ENCODE results near the gene OR51B5. TPM values are rescaled to one million over a fixed set of nuclear protein-coding genes. Genes with fewer than 3 reads are reported as not detected.
"Not testable (repeated sequence)": the region's sequence is repeated elsewhere in the genome, so short reads cannot be mapped to it uniquely, and the experiment has no call there.

Gene OR51B5
- under 1 TPM in 1 of 2 experiments, not detected in 1; 0.47 TPM for total RNA-seq

GRCh38 chr11:5343474-5344335 lies at the start of gene OR51B5:
OR51B5 (minus strand) TSS chr11:5343524; CDS start chr11:5343524, 0 bp downstream.
- Mint-ChIP-seq H3K27ac (no peak within 1 kb of the TSS), H3K27me3 (no peaks in the 10 kb centered on the region), H3K9me3 (ENCODE audit: low read depth) (no peaks in the 10 kb centered on the region), H3K4me1 (no peaks in the 10 kb centered on the region), H3K36me3 (no peaks in the 10 kb centered on the region), H3K4me3 (no peak within 1 kb of the TSS)
- DNase-seq (no peak), ATAC-seq (no peak)
- CTCF ChIA-PET: no interaction called here

- no peak overlapping the region for H3K27ac Mint-ChIP-seq
- DNase-seq: no peak
- CTCF ChIA-PET: no interaction called here
- no peaks in the 10 kb centered on the region for H3K9me3 Mint-ChIP-seq (ENCODE audit: low read depth)
- peaks cover under 1% of the 10 kb centered on the region for H3K27me3 Mint-ChIP-seq
- no peak overlapping the region for H3K4me3 Mint-ChIP-seq
- no peak for ATAC-seq
- H3K36me3 Mint-ChIP-seq: no peaks in the 10 kb centered on the region
- H3K4me1 Mint-ChIP-seq: no peaks in the 10 kb centered on the region
Observed at GRCh38 chr11:5390210-5390609, 46.9 kb upstream of the OR51B5 start.

GRCh38 chr11:5384335-5384734 lies 41.0 kb upstream of the OR51B5 start:
- ATAC-seq (no peak), DNase-seq (no peak)
- H3K27ac Mint-ChIP-seq: no peak overlapping the region
- CTCF ChIA-PET: no interaction called here
- H3K4me1 Mint-ChIP-seq: no peaks in the 10 kb centered on the region
- H3K4me3 Mint-ChIP-seq: no peak overlapping the region
- H3K9me3 Mint-ChIP-seq (ENCODE audit: low read depth): no peaks in the 10 kb centered on the region
- peaks cover 2% of the 10 kb centered on the region for H3K27me3 Mint-ChIP-seq
- H3K36me3 Mint-ChIP-seq: no peaks in the 10 kb centered on the region

- ATAC-seq (no peak), DNase-seq (no peak)
- Mint-ChIP-seq H3K9me3 (ENCODE audit: low read depth) (no peaks in the 10 kb centered on the region), H3K4me1 (no peaks in the 10 kb centered on the region), H3K27ac (no peak within 1 kb of the TSS), H3K27me3 (peaks cover 2% of the 10 kb centered on the region), H3K4me3 (no peak within 1 kb of the TSS), H3K36me3 (no peaks in the 10 kb centered on the region)
- CTCF ChIA-PET: no interaction called here
Observed at GRCh38 chr11:5383576-5383975, 40.3 kb upstream of the OR51B5 start, which contains the start of gene OR51M1. OR51M1 (plus strand) TSS chr11:5383812; CDS start chr11:5389399, 5,587 bp downstream.

DNA sequence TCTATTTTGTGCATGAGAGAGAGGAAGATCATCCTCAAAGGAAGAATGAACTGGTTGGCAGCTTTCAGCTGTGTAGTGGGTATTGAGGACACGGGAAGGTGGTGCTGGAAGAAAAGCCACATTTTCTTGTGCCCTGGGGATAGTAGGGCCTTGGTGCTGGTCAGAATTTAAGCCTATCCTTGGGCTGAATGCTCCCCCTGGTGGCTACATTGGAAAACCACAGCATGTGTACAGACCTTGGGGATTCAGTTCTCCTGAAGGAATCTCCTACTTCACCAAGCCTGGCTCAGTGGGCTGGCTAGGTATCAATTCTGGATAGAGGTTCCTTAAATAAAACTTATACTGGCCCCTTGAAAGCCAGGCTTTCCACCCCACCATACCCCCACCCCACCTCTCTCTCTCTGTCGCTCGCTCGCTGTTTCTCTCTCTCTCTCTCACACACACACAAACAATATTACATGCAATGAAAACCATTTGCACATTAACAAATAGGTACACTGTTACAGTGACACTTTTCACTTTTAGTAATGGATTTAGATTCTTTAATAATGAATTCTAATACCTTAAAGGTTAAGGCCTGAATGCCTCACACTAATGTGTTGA lies 37.5 kb upstream of the OR51B5 start:
- H3K27ac Mint-ChIP-seq: no peak overlapping the region
- H3K9me3 Mint-ChIP-seq (ENCODE audit: low read depth): no peaks in the 10 kb centered on the region
- H3K27me3 Mint-ChIP-seq: peaks cover 2% of the 10 kb centered on the region
- H3K36me3 Mint-ChIP-seq: no peaks in the 10 kb centered on the region
- peak; percentile 43 for DNase-seq
- H3K4me1 Mint-ChIP-seq: no peaks in the 10 kb centered on the region
- CTCF ChIA-PET: interaction anchor here (1.1 to 1.3 kb wide), 2 partner anchors 754 to 1193 kb away, joined by 3 to 4 read pairs; no protein-coding TSS in a partner anchor
- H3K4me3 Mint-ChIP-seq: no peak overlapping the region
- no peak for ATAC-seq

- Mint-ChIP-seq H3K9me3 (ENCODE audit: low read depth) (no peaks in the 10 kb centered on the region), H3K4me1 (no peaks in the 10 kb centered on the region), H3K27ac (no peak overlapping the region), H3K27me3 (peaks cover 3% of the 10 kb centered on the region), H3K4me3 (no peak overlapping the region), H3K36me3 (no peaks in the 10 kb centered on the region)
- DNase-seq (no peak), ATAC-seq (no peak)
- CTCF ChIA-PET: no interaction called here
Observed at GRCh38 chr11:5369789-5370188, 26.5 kb upstream of the OR51B5 start.

DNA sequence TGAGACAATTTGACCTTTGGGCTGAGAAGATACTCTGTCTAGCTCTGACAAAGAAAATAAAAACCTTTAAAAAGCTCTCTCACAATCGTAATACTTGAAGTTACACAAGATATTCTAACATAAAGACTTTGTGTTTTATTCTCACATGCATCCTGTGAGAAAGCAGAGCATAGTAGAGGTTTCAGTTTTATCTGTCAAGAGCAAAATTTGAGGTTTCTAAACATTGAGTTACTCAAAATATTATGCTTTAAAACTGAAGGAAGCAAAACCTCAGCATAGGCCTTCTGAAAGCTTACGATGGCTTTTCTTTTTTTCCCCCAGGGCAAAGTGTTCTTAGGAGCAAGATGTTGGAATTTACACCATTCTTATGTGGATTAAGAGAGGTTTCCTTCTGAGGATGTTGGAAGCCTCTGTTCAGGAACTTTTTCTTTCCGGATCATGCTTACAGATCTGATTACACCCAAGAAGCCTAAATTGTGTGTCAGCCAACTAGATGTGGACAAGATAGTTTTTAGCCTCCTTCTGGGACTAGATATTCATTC lies 25.2 kb upstream of the OR51B5 start:
- H3K36me3 Mint-ChIP-seq: no peaks in the 10 kb centered on the region
- DNase-seq (no peak), ATAC-seq (no peak)
- H3K27me3 Mint-ChIP-seq: peaks cover 3% of the 10 kb centered on the region
- no peak overlapping the region for H3K4me3 Mint-ChIP-seq
- no peaks in the 10 kb centered on the region for H3K9me3 Mint-ChIP-seq (ENCODE audit: low read depth)
- H3K27ac Mint-ChIP-seq: no peak overlapping the region
- CTCF ChIA-PET: no interaction called here
- no peaks in the 10 kb centered on the region for H3K4me1 Mint-ChIP-seq

DNA sequence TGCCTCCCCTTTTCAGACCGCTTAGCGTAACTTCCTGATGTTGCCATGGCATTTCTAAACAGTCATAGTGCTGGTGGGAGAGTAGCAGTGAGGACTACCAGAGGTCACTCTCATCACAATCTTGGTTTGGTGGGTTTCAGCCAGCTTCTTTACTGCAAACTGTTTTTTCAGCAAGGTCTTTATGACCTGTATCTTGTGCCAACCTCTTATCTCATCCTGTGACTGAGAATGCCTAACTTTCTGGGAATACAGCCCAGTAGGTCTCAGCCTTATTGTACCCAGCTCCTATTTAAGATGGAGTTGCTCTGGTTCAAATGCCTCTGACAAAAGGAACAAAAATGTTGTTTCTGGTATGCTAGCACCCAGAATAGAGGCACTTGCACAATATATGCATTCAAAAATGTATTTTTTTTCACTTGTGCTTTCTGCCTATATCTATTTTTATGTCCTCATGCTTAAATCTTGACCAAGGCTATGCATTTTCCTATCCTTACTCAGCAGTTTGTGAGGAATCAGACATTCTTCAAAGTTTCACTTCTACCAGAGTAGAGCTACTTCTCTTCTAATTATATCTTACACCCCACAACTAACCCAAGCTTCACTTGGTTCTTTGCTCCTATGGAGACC lies 24.2 kb upstream of the OR51B5 start:
- CTCF ChIA-PET: no interaction called here
- no peak for DNase-seq
- H3K27ac Mint-ChIP-seq: no peak overlapping the region
- no peak for ATAC-seq
- peaks cover 3% of the 10 kb centered on the region for H3K27me3 Mint-ChIP-seq
- H3K4me3 Mint-ChIP-seq: no peak overlapping the region
- H3K9me3 Mint-ChIP-seq (ENCODE audit: low read depth): no peaks in the 10 kb centered on the region
- no peaks in the 10 kb centered on the region for H3K36me3 Mint-ChIP-seq
- no peaks in the 10 kb centered on the region for H3K4me1 Mint-ChIP-seq

- H3K27ac Mint-ChIP-seq: no peak overlapping the region
- no peaks in the 10 kb centered on the region for H3K9me3 Mint-ChIP-seq (ENCODE audit: low read depth)
- CTCF ChIA-PET: no interaction called here
- ATAC-seq (no peak), DNase-seq (no peak)
- H3K4me1 Mint-ChIP-seq: no peaks in the 10 kb centered on the region
- no peak overlapping the region for H3K4me3 Mint-ChIP-seq
- H3K36me3 Mint-ChIP-seq: no peaks in the 10 kb centered on the region
- peaks cover 3% of the 10 kb centered on the region for H3K27me3 Mint-ChIP-seq
Observed at GRCh38 chr11:5366856-5367255, 23.5 kb upstream of the OR51B5 start.

- CTCF ChIA-PET, H3K4me3 Mint-ChIP-seq, ATAC-seq: not testable (repeated sequence)
Observed at GRCh38 chr11:5366365-5366764, 23.0 kb upstream of the OR51B5 start.

DNA sequence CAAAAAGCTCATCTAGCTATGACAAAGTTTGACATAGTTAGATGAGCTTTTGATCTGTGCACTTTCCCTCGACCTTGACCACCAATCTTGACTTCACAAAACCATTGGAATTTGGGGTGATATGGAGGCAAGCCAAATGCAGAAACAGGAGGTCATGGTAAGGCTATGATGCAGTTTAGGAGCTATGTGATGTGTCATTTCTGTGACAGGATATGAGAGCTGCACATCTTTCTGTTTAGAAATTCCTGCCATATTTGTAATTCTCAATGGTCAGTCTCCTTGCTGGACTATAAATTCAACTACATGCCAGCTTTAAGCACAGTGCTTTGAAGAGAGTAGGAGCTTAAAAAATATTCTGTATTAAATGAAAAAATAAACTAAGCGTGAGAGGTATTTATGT lies 20.9 kb upstream of the OR51B5 start:
- H3K36me3 Mint-ChIP-seq: no peaks in the 10 kb centered on the region
- DNase-seq (no peak), ATAC-seq (no peak)
- CTCF ChIA-PET: no interaction called here
- no peak overlapping the region for H3K27ac Mint-ChIP-seq
- H3K27me3 Mint-ChIP-seq: no peaks in the 10 kb centered on the region
- no peak overlapping the region for H3K4me3 Mint-ChIP-seq
- H3K4me1 Mint-ChIP-seq: no peaks in the 10 kb centered on the region
- H3K9me3 Mint-ChIP-seq (ENCODE audit: low read depth): no peaks in the 10 kb centered on the region

More at GRCh38 chr11:5366365-5366764, 23.0 kb upstream of the OR51B5 start:
- H3K27me3 Mint-ChIP-seq; H3K4me1 Mint-ChIP-seq; H3K36me3 Mint-ChIP-seq; DNase-seq; H3K9me3 Mint-ChIP-seq (ENCODE audit: low read depth); H3K27ac Mint-ChIP-seq: not testable (repeated sequence)

- CTCF ChIA-PET: no interaction called here
- Mint-ChIP-seq H3K27me3 (no peaks in the 10 kb centered on the region), H3K36me3 (no peaks in the 10 kb centered on the region), H3K4me3 (no peak overlapping the region), H3K4me1 (no peaks in the 10 kb centered on the region), H3K9me3 (ENCODE audit: low read depth) (no peaks in the 10 kb centered on the region), H3K27ac (no peak overlapping the region)
- ATAC-seq (no peak), DNase-seq (no peak)
Observed at GRCh38 chr11:5363679-5364078, 20.4 kb upstream of the OR51B5 start.

- Mint-ChIP-seq H3K4me1 (no peaks in the 10 kb centered on the region), H3K27me3 (no peaks in the 10 kb centered on the region), H3K36me3 (no peaks in the 10 kb centered on the region), H3K9me3 (ENCODE audit: low read depth) (no peaks in the 10 kb centered on the region), H3K27ac (no peak overlapping the region), H3K4me3 (no peak overlapping the region)
- CTCF ChIA-PET: no interaction called here
- ATAC-seq (no peak), DNase-seq (no peak)
Observed at GRCh38 chr11:5362017-5362625, 18.8 kb upstream of the OR51B5 start.
